Activated T-helper 1 cell treated with anti-CD3 and anti-CD28 coated beads, Interleukin-2, amount 50 U/mL, for 16 hours (primary cell): Measurements from ENCODE around the gene CCDC106.

Experiments
- DNase-seq, 2 donors: peaks; one replicate each; pipeline ENCODE4 v3.0.0-alpha.2; 2020; ENCODE audit warnings: low read depth in 1 of 2, low spot score in 1 of 2

Gene CCDC106

GRCh38 chr19:55667006-55667381, 19.0 kb downstream of the CCDC106 start:
- no peak for DNase-seq

GRCh38 chr19:55667511-55667910, 19.5 kb downstream of the CCDC106 start:
- DNase-seq, result no peak

- DNase-seq, result no peak
Measured at GRCh38 chr19:55667958-55668357, 19.9 kb downstream of the CCDC106 start.

DNA sequence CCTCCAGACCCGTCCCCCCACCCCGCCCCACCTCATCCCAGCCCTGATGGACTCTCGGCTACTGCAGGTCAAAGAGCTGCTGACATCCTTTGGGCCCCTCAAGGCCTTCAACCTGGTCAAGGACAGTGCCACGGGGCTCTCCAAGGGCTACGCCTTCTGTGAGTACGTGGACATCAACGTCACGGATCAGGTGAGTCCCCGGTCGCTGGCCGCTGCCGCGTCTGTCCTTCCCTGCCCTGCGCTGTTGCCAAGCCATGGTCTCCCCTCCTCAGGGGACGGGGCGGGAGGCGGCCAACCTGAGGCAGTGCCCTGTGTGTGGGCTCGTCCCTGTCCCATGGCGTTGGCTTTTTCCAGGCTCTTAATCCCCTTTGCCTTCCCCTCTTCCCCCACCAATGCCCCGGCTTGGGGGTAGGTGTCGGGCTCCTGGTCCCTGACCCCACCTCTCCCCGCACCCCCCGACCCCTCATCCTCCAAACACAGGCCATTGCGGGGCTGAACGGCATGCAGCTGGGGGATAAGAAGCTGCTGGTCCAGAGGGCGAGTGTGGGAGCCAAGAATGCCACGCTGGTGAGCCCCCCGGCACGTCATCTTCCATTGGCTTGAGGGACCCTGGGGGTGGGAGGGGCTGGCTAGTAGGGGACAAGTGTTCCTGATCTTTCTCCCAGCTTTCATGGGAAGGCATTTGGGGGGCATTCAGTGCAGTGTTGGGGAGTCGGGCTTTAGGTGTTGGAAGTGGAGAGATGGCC, 20.8 kb downstream of the CCDC106 start:
- DNase-seq, result no peak

DNA sequence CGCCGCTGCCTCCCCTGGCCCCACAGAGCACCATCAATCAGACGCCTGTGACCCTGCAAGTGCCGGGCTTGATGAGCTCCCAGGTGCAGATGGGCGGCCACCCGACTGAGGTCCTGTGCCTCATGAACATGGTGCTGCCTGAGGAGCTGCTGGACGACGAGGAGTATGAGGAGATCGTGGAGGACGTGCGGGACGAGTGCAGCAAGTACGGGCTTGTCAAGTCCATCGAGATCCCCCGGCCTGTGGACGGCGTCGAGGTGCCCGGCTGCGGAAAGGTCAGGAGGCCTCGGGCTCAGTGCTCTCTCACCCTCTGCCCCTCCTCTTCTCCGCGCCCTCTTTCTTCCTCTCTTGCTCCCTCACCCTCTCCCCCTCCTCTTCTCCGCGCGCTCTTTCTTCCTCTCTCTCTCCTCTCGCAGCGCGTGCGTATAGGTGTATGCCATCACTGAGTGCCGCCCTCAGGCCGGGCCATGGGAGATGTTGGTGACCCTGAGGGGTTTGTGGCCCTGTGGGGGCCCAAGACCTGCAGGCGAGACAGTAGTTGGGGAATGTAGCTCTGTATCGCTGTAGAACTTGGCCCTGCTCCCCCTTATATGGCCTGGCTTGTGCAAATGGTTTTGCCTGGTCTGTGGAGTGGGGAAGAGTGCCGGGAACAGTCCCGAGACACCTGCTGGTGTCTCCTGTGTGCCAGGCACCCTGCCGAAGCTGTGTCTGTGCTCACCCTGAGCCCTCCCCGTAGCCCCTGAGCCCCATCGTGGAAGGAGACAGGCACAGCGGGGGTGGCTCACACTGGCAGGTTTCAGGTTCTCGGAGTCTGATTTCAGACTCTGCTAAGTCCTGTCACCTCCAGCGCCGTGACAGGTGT, 21.6 kb downstream of the CCDC106 start:
- DNase-seq, result no peak

DNA sequence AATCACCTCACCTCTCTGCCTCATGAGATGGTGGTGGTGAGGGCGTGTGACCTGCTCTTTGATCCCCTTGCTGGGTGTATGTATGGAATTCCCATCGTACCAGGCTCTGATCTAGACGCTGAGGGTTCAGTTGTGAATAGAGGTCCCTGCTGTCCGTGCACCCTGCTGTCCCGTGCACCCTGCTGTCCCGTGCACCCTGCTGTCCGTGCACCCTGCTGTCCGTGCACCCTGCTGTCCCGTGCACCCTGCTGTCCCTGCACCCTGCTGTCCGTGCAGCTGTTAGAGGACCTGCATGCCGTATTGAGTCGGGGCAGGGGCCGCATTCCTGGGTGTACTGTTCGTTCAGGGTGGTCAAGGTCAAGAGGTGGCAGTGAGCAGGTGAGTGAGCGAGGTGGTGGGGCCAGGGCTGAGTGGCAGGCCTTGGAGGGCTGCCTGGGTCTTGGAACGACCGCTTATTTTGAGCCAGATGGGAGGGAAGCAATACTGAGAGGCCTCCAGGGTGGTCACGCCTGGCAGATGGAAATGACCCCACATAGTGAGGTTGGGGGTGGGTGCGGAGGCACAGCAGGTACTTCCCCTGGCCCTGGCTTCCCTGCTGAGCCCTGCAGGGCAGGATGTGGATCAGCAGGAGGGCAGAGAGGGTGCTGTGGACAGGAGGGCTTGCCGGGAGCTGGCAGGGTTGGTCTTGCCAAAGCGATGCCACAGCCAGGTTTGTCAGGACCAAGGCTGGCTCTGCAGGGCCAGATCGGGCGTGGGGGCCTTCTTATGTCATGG, 22.5 kb downstream of the CCDC106 start:
- no peak for DNase-seq

- DNase-seq, result no peak
Measured at GRCh38 chr19:55671054-55671378, 23.0 kb downstream of the CCDC106 start.

DNA sequence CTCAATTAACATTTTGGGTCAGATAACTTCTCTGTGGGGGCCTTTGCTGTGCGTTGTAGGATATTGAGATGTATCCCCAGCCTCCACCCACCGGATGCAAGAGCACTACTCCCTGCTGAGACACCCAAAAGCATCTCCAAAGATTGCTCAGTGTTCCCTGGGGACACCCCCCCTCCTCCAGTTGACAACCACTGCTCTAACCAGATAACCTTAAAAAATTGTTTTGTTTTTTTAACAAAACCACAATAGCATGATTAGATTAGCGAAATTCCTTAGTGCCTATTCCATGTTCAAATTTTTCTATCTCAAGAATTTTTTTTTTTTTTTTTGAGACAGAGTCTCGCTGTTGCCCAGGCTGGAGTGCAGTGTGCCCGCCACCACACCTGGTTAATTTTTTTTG, 24.4 kb downstream of the CCDC106 start:
- DNase-seq, result no peak

DNA sequence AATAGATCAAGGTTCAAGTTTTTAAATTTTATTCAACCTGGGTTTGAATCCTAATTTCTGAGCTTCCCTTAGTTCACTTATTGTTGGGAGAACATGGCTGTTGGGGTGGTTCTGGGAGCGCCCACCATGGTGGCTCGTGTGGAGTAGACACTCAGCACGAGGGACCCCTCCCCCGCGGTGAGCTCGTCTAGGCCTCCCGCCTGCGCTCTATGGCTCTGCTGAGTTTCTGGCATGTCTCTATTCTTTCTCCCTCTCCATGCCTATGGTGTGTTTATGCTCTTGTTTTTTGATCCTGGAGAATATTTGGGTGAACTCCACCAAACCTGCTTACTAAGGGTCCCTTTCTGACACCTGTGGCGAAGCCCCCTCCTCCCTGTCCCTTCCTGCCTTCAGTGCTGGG, 25.5 kb downstream of the CCDC106 start:
- DNase-seq, result no peak

GRCh38 chr19:55673889-55674288, 25.9 kb downstream of the CCDC106 start:
- DNase-seq, result no peak

GRCh38 chr19:55674459-55674840, 26.4 kb downstream of the CCDC106 start:
- DNase-seq, result no peak

GRCh38 chr19:55674841-55675660, 27.0 kb downstream of the CCDC106 start, which contains the start of gene EPN1:
Gene EPN1 (plus strand): TSS chr19:55675226. CDS start chr19:55678628, 3,402 bp downstream.
- DNase-seq, result peak; percentile 96 to 98

- DNase-seq, result no peak
Measured at GRCh38 chr19:55675661-55676354, 27.8 kb downstream of the CCDC106 start.

DNA sequence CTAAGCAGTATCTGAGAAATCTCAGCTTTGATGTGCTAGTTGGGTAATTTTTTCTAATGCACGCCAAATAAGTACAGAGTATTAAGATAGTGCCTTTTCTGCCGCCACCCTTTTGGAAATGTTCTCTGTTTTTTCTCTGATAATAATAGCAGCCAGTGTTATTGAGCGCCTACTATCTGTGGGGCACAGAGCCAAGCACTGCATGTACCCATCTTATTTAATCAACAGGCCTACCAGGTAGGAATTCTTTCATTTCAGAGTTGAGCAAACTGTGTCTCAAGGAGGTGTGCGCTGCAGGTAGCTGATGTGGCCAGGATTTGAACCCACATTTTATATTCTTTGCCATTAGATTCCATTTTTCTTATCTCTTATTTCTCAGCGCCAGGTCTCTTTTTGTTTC, 28.4 kb downstream of the CCDC106 start:
- no peak for DNase-seq

DNA sequence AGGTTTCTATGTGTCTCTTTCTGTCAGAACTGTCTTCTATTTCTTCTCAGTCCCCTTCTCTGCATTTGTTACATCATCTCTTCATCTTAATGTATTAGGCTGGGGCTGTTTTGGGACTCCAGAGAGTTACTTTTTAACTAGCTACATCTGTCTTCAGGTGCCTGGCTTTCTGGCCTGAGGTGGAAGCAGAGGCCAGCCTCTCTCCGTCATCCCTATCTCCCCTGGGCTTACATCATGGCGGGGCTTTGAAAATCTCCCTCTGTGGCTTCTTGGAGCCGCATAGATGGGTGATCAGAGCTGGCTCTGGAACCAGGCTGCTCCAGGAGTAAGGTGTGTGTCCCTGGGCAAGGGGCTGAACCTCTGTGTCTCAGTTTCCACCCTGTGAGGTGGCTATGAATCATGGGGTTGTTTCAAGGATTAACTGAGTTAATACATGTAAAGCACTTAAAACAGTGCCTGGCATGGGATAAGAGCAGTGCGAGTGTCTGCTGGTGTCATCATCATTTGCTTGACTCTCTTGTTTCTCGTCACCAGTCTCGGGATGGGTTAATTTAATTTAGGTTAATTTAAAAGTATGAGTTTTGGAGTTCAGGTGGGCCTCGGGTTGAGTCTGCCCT, 29.0 kb downstream of the CCDC106 start:
- no peak for DNase-seq

DNA sequence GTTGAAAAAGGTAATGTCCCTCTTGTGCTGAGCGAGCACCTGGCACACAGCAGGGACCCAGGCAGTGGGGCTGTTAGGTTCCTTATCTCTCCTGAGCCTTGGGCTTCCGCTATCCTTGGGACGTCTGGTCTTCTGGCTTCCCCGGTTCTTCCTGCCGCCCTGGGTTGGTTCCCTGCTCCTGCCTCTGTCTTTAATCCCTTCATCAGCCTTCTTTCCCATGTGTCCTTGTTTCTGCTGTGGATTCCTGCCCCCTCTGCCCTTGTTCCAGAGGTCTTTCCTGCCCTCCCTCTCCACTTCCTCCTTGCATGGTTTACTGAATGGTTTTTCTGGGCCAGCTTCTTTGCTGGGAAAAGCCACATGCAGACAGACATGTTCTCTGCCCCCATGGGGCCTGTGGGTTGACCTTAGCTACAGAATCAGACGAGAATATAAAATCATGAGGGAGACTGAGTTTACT, 29.6 kb downstream of the CCDC106 start:
- no peak for DNase-seq

DNA sequence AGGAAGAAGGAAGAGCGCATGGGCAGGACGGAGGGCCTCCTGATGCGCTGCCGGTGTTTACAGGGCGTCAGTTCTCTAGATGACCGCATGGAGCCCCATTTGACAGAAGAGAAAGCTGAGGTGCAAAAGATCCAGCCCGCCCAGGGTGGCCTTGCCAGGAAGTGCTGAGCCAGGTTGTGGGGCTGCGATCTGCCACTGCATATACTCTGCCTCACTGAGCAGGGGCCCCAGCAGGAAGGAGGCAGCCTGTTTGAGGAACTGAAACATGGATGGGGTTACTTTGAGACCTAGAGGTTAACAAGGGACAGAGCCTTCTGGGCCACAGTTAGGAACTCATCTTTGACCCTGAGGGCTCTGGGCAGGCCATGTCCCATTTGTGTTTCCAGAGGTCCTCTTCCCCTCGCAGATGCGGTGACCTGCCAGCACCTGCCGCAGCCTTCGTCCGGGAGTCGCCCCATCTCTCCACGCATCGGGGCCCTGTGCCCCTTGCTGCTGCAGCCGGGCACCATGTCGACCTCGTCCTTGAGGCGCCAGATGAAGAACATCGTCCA, 30.2 kb downstream of the CCDC106 start:
- no peak for DNase-seq

- no peak for DNase-seq
Measured at GRCh38 chr19:55679343-55680257, 31.6 kb downstream of the CCDC106 start.
